T-helper 2 cell (primary cell): Measurements from ENCODE around the gene ERICH6B.
A peak's percentile ranks its signal among the peaks of the same experiment; 100 is the strongest.

Source experiments
- DNase-seq, 5 experiments: peaks; one replicate each; pipeline versions ENCODE4 v3.0.0 to v3.0.0-alpha.2; 2012 to 2022

The ERICH6B gene

DNA sequence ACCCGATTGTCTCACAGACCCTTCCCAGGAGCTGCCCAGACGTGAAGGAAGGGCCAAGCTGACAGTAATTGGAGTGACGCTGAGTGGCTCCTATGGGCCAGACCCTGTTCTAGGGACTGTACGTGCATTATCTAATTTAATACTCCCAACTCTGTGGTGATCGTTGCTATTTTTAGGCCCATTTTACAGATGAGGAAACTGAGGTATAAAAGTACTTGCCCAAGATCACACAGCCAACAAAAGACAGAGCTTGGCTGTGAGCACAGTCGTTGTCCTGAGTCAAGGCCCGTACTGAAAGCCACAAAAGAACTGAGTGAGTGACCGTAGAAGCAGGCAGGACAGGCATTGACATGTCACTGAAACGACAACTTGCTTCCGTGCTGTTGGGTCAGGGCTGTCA, 74.7 kb downstream of the ERICH6B start:
- no peak for DNase-seq

- DNase-seq: no peak
Measured at GRCh38 chr13:45540195-45540594, 75.3 kb downstream of the ERICH6B start.

GRCh38 chr13:45538382-45538781, 77.2 kb downstream of the ERICH6B start:
- peak in 1 of 5 experiments; percentile 12 for DNase-seq

- DNase-seq: no peak
Measured at GRCh38 chr13:45537516-45537915, 78.0 kb downstream of the ERICH6B start.

GRCh38 chr13:45536224-45536623, 79.3 kb downstream of the ERICH6B start:
- no peak for DNase-seq

- DNase-seq: no peak
Measured at GRCh38 chr13:45534604-45535003, 80.9 kb downstream of the ERICH6B start.

GRCh38 chr13:45529758-45530157, 85.8 kb downstream of the ERICH6B start:
- DNase-seq: no peak

DNA sequence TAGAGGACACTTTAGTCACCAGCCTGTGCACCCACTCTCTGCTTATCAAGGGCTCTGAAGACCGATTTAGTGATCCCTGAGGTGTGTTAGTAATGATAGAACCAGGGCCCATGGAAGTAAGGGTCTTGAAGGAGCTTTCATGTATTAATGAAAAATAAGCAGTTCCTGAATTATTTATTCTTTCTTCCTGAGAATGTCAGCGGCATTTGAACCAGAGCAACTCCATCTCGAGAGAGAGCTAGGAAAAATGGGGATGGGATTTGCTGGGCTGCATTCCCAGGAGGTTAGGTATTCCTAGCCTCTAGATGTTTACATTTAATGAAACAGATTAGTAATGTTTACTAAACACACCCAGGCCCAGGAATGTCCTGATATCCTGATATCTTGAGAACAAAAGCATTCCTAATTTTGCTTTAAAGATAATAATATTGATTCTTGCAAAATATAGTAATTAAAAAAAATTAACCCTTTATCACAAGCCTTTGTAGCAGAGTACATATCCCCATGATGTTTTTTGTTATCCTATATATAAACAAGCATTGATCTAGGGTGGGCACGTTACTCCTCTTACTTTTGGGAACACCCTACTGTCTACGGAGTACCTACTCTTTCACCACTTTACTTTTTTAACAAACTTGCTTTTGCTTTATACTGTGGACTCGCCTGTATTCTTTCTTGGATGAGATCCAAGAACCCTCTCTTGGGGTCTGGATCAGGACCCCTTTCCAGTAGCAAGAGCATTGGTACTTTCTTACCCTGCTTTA, 87.7 kb downstream of the ERICH6B start:
- no peak for DNase-seq

GRCh38 chr13:45522571-45522970, 93.0 kb downstream of the ERICH6B start:
- DNase-seq: no peak

GRCh38 chr13:45521297-45521696, 94.2 kb downstream of the ERICH6B start:
- no peak for DNase-seq

DNA sequence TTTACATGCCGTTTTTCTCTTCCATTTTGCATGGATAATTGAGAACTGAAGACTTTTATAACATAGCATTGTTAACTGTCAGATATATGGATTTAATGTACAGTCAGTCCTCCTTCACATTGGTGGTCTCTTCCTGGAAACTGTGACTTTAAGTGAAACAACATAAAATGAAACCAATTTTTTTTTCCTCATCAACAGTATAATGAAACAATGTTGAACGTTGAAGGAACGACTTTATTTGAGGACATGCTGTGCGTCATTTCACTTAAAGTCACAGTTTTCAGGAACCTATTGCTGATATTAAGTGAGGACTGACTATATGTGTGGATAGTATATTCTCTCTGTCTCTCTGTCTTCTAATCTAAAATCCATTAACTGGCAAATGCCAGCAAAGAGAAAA, 96.0 kb downstream of the ERICH6B start:
- DNase-seq: no peak

DNA sequence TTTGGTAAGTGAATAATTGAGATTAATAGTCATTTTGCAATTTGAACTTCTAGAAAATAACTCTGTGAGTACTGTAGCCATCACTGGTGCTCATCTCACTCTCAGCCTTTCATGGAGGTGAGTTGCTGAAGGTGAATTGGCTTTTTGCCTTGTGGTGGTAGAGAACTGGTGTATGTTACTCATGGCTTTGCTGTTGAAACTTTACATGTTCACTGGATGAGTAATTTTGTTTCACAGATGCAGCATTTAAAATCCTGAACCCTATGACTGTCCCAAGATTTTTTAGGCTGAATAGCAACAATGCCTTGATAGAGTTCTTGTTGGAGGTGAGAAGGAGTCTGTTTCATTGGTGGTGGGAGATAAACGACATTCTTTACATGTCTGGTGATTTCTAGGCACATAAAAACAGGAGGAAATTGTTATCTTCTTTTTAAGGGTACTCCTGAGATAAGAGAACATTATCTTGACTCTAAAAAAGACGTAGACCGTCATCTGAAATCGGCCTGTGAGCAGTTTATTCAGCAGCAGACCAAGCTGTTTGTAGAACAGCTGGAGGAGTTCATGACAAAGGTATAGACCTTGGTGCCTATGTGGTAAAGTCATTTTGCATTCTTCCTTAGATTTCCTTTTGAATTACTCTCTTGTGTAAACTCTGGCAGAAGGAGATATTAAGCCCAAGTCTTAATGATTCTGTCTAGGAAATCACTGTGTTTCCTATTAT, 96.9 kb downstream of the ERICH6B start:
- peak in 1 of 5 experiments; percentile 14 for DNase-seq

DNA sequence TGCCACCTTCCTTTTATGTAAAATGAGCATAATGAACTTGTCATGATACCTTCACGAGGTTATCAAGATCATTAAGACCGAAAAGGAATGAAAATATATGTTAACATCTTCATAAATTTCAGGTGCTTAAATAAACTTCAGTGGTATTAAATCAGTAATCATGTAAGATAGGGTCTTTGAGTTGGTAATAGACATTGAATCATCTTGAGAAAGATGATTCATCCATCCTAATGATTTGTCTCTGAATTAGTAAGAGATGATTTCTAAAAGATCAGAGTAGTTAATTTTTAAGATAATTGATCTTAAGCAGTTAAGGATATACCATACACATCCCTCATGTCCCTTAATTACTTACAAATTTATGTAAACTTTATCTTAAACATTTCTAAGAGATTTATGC, 98.8 kb downstream of the ERICH6B start:
- DNase-seq: no peak

DNA sequence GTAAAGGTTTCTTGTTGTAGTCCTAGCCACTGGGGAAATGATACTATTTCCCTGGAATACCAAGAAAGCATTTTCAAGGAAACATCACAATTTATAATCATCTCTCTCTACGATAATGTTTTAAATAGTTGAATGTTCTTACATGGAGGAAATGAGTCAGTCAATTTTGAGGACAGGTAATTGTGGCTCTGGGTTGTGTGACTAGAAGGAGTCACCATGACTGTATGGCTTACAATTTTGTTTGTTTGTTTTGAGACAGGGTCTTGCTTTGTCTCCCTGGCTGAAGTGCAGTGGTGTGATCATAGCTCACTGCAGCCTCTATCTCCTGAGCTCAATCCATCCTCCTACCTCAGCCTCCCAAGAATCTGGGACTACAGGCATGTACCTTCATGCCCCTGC, 103.4 kb downstream of the ERICH6B start:
- DNase-seq: no peak

DNA sequence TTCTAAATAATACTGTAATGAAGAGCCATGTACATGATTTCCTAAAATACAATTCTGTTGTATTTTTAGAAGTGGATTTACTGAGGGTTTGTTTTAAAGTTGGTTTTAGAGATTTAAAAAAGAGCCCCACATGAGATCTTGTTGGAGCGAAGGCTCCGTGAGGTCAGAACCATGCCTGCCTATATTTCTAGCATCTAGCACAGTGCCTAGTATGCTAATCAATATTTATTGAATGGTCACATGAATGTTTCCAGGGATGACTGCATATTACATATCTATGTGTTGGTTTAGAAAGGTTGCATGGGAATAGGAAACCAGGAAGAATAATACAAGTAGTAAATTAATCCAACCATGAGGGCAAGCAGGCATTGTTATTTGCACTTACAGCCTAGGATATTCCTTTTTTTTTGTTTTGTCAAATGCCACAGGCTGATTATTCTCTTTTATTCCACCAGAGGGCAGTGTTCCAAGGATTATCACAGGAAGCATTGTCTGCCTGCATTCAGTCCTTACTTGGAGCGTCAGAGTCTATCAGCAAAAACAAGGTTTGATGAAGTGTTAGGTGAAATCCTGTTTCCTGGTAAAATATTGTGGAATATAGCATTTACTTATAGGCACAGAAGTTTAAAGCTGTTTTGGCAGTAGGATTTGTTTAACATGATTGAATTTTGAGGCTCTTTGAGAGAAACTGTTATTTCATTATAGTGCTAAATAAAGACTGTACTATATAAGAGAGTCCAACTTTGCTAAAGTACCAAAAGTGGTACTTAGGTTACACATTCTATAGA, 104.0 kb downstream of the ERICH6B start:
- DNase-seq: peak in 2 of 5 experiments; percentile 28 to 67

GRCh38 chr13:45510672-45511071, 104.9 kb downstream of the ERICH6B start:
- no peak for DNase-seq

GRCh38 chr13:45508776-45509175, 106.8 kb downstream of the ERICH6B start:
- no peak for DNase-seq

- no peak for DNase-seq
Measured at GRCh38 chr13:45506811-45507210, 108.7 kb downstream of the ERICH6B start.

- no peak for DNase-seq
Measured at GRCh38 chr13:45503658-45504057, 111.9 kb downstream of the ERICH6B start.

- DNase-seq: no peak
Measured at GRCh38 chr13:45501175-45501526, 114.4 kb downstream of the ERICH6B start.

GRCh38 chr13:45500492-45501174, 114.9 kb downstream of the ERICH6B start:
- no peak for DNase-seq

- DNase-seq: no peak
Measured at GRCh38 chr13:45496942-45497341, 118.6 kb downstream of the ERICH6B start.

GRCh38 chr13:45492538-45492937, 123.0 kb downstream of the ERICH6B start:
- DNase-seq: no peak
